ENCODE data around the gene SYPL2.
"Not testable (repeated sequence)": the region's sequence is repeated elsewhere in the genome, so short reads cannot be mapped to it uniquely, and the experiment has no call there.

The SYPL2 gene

GRCh38 chr1:109472779-109473178 is 6.4 kb downstream of the SYPL2 start:
- DNase-seq, result no peak

- not testable (repeated sequence) for DNase-seq
Measured at GRCh38 chr1:109473284-109474057, 7.1 kb downstream of the SYPL2 start.

- no peak for DNase-seq
Measured at GRCh38 chr1:109474697-109475096, 8.4 kb downstream of the SYPL2 start.

DNA sequence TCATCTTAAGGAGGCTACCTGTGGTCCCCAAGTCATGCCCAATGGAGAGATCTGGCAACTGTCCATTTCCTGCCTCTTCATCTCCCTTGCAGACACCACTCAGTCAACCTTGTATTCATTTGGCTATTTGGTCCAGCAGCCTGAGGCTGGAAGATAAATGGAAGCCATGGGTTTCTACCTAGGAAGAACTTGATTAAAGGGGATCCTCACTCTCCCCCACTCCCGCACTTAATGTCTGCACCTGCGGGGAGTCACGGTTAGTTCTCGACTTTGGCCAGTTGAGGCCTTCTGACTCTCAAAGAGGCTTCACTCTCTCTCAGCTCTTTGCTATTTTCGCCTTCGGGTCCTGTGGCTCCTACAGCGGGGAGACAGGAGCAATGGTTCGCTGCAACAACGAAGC is 8.9 kb downstream of the SYPL2 start:
- DNase-seq, result no peak

GRCh38 chr1:109476825-109477224 is 10.5 kb downstream of the SYPL2 start:
- no peak for DNase-seq

DNA sequence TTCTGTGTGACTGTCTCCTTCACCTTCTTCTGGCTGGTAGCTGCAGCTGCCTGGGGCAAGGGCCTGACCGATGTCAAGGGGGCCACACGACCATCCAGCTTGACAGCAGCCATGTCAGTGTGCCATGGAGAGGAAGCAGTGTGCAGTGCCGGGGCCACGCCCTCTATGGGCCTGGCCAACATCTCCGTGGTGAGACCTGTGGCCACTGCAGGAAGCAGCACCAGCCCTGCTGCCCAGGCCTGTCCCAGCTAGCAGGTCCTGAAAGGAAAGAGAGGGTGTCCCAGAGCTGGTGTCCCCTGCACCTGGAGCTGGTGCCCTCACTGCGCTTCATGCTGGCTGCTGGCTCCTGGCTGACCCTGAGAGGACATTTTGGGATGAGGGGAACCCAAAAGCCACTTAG is 11.5 kb downstream of the SYPL2 start:
- DNase-seq, result no peak

- DNase-seq, result no peak
Measured at GRCh38 chr1:109478806-109479205, 12.5 kb downstream of the SYPL2 start.

- no peak for DNase-seq
Measured at GRCh38 chr1:109479311-109479710, 13.0 kb downstream of the SYPL2 start.

GRCh38 chr1:109479901-109480300 is 13.6 kb downstream of the SYPL2 start:
- no peak for DNase-seq

DNA sequence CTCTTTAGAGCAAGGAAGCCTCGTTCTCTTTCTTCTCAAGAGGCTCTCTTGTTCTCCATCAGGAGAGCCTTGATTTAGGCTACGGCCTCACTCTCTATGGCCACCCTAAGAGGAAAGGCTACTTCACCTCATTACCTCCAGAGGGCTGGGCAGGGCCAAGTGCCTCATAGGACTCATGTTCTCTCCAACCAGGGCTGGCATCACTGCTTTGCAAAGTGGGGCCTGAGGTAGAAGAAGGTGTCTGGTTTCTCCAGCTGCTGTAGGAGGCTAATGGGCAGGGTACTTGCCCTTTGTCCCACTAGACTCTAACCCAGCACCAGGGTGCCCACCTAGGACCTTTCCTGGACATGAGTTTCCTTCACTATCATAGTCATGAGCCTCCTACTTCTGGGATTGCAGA is 15.3 kb downstream of the SYPL2 start:
- DNase-seq, result no peak

DNA sequence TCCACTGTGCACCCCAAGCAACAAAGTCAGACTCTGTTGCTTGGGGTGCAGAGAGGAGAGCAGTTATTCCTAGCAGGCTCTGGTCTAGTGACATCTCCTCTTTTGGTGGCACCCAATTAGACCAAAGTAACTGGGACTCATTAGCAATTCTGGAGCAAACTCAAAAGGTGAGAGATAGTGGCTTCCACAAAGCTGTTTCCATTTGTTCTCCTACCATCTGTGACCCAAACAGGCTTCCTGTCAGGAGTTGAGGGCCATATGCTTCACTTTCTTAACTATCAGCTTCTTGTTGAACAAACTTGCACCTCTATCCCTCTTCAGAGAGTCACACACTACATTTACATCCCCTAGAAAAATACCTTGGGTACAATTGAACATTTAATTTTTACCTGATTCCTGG is 15.9 kb downstream of the SYPL2 start:
- DNase-seq, result no peak

- DNase-seq, result no peak
Measured at GRCh38 chr1:109482791-109483671, 16.7 kb downstream of the SYPL2 start.

DNA sequence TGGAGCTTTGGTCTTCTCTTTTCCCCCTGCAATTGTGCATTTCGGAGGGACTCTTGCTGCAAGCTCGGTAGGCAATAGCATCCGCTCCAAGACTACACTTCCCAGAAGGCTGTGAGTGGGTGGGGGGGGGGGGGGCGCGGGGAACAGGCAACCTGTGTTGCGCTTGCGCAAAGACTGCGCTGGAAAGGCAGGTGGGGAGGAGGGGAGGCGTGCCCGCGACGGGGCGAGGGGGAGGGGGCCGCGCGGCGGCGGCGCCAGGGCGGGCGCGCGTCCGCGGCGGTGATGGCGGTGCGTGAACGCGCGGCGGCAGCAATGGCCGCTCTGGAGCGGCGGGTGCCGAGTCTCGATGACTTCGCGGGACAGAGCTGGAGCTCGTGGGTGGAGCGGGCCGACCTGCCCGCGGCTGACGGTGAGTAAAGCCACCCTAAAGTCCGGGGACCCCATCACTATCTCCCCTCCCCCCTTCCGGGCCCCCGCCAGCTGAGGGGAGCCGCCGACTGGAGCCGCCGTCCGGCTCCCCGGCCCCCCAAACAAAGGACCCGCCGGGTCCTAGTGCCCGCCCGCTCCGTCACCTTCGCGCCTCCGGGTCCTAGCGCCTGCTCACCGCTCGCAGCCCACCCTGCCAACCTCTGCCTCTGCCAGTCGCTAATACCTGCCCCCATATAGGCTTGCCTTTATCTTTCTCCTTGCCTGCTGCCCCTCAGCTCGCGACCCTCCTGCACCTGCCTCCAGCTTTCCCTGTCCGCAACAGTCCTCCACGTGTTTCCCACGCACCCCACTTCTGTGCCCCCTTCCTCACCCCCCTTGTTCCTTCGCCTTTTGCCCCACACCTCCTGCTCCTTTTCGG is 17.5 kb downstream of the SYPL2 start, which contains the start of gene ATXN7L2:
TSS of gene ATXN7L2 (plus strand) at position 234 of the 847 bp plus-strand sequence. CDS start at position 283, 49 bp downstream.
- DNase-seq, result peak; percentile 93

DNA sequence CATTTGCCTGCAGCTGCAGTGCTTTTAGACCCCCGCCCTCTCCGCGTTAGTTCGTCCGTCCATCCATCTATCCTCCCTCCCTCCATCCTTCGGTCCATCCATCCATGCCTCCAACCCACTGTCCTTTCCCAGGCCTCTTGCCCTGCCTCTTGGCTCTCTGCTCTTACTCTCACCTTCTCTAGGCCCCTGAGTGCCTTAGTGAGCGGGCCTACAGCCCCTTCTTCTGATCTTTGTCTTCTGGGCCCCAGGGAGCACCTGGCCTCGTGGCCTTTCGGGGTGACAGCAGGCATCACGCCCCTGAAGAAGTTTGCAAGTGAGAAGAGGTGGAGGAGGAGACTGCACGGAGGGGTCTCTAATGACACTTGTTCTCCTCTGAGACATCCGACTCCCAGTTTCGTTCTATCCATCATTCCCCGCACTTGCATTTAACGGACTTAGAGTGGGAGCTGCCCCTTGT is 18.2 kb downstream of the SYPL2 start:
- DNase-seq, result no peak

- DNase-seq, result peak; percentile 41
Measured at GRCh38 chr1:109485001-109485400, 18.7 kb downstream of the SYPL2 start.

DNA sequence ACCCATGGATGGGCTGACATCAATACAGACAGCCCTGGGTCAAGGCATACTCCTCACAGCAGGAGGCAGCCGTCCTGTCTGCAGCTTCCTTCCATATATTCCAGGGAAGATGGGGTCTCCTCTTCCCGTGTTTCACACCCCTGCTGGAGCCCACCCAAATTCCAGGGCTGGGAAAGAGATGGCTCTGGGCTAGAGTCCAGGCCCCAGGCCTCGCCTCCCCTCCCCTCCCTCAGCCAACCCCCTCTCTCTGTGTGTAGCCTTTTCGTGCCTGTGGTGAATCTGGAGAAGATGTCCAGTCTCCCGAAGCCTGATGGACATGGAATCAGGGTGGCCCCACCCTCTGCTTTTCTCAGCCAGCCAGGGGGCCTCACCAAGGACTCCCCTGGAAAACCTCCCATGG is 20.9 kb downstream of the SYPL2 start:
- DNase-seq, result no peak

DNA sequence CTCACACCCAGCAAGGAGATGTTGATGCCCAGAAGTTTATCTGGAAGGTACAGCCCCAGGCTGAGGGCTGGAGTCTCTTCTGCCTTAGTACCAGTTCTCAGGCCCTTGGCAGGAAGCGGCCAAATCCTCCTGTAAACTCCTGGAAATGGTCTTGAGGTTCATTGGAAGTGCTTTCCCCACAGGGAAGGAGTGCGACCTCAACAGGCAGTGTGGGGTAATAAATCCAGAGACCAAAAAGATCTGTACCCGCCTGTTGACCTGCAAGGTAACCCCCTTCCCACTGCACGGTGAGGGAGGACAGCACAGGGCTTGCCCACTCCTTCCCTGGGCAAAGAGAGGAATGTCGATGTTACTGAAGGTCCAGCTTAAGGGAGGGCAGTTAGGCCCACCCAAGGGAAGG is 21.9 kb downstream of the SYPL2 start:
- DNase-seq, result no peak

GRCh38 chr1:109488696-109489095 is 22.4 kb downstream of the SYPL2 start:
- DNase-seq, result no peak

DNA sequence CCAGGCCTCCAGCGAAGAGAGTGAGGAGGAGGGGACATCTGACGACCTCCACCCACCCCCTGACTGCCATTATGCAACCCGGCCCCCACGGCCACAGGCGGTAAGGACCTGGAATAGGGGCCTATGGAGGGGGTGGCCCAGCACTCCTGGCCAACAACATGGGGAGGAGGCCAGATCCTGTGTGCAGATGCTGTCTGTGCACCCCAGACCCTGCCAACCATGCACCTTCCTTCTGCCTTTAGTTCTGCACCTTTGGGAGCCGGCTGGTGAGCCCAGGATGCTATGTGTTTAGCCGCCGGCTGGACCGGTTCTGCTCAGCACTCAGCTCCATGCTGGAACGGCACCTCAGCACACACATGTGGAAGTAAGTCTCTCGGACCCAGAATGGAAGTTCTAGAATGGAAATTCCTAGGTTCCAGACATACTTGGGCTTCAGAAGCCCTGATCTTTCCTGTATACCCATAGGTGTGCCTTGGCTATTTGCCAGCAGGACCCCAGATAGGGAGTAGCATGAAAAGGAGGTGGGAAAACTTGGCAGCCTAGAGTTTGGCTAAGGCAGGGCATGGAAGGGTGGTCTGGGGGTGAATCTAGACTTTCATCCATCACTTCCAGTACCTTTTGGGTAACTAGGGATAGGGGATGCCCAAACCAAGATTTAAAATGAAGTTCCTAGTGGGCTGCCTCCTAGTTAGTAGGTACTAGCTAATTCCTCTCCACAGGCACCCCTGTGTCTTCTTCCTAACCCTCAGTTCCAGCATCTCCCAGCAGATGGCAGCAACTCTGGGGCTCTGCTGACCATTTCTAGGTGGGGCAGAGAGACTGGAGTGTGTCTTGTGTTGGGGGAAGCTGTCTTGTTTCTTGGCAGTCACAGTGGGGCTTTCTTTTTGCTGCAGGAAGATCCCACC is 23.9 kb downstream of the SYPL2 start:
- DNase-seq, result peak; percentile 65

DNA sequence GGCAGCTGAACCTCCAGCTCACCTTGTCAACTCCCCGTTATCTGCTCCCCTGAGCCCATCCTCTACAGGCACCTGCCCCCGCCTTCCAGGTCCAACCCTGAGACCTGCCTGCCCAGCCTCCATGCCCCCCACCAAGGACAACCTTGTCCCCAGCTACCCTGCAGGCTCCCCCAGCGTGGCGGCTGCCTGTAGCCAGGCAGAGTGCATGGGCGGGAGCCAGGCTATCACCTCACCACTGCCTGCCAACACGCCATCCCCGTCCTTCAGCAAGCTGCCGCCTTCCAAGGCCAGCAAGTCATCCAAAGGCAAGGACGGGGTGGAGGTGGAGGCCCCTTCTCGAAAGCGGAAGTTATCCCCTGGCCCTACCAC is 24.6 kb downstream of the SYPL2 start:
- no peak for DNase-seq

DNA sequence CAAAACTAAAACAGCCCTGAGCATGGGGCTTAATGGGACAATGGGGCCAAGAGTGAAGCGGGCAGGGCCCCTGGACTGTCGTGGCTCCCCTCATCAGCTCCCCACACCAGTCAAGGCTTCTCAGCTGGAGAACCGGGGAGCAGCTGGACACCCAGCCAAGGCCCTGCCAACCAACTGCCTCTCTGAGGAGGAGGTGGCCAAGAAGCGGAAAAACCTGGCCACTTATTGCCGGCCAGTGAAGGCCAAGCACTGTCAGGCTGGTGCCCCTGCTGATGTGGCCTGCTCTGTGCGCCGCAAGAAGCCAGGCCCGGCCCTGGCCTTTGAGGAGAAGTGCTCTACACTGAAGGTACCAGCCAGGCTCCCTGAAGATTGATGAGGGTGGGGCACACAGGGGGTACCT is 25.0 kb downstream of the SYPL2 start:
- no peak for DNase-seq

- DNase-seq, result no peak
Measured at GRCh38 chr1:109492779-109493178, 26.4 kb downstream of the SYPL2 start.
